Gastrocnemius medialis (tissue), 4 donors: ENCODE measurements around the gene SLC40A1. TPM values are rescaled to one million over a fixed set of nuclear protein-coding genes. Genes with fewer than 3 reads are reported as not detected.

Source experiments
- ATAC-seq, 2 donors: fragments of 150-250 bp; one replicate each; pipeline ENCODE4 v1.9.1; 2016
- DNase-seq, 2 donors: peaks; one replicate each; pipeline ENCODE4 v3.0.0-alpha.2; 2019
- H3K27ac ChIP-seq, 4 donors: fragments of 200-600 bp; sonication (generic); 1 replicate in 1 of 4; 2 replicates in 3 of 4; pipeline ENCODE4 v1.5.1; 2016 to 2018; ENCODE audit warnings: mild to moderate bottlenecking in 2 of 4, moderate library complexity in 1 of 4
- H3K27me3 ChIP-seq, 3 donors: fragments of 200-600 bp; sonication (generic) in 2 of 3; 1 replicate in 1 of 3; 2 replicates in 2 of 3; pipeline versions ENCODE4 v1.5.1 to v1.6.0; 2016 to 2019; ENCODE audit warnings: mild to moderate bottlenecking in 1 of 3, moderate library complexity in 1 of 3
- H3K36me3 ChIP-seq, 2 donors: fragments of 200-600 bp; sonication (generic) in 1 of 2; one replicate each; pipeline ENCODE4 v1.5.1; 2017 to 2018
- H3K4me1 ChIP-seq, 2 donors: fragments of 200-600 bp; sonication (generic) in 1 of 2; one replicate each; pipeline ENCODE4 v1.5.1; 2016 to 2017; ENCODE audit warnings: mild to moderate bottlenecking in 2 of 2
- H3K4me3 ChIP-seq, 4 donors: fragments of 200-600 bp; sonication (generic) in 3 of 4; 1 replicate in 1 of 4; 2 replicates in 3 of 4; pipeline ENCODE4 v1.5.1; 2016 to 2019; ENCODE audit warnings: mild to moderate bottlenecking in 2 of 4
- H3K9me3 ChIP-seq, 3 donors: fragments of 200-600 bp; sonication (generic) in 2 of 3; 1 replicate in 1 of 3; 2 replicates in 2 of 3; pipeline ENCODE4 v1.5.1; 2016 to 2019
- CTCF ChIP-seq, 5 experiments: fragments of 450-650 bp in 3 of 5; fragments of 200-600 bp in 2 of 5; sonication (generic) in 2 of 5; IDR thresholded peaks in 4 of 5; conservative IDR thresholded peaks in 1 of 5; 1 replicate in 4 of 5; 2 replicates in 1 of 5; pipeline ENCODE4 v1.5.1; 2016 to 2019; ENCODE audit warnings: antibody characterized with exemption in 5 of 5, mild to moderate bottlenecking in 3 of 5, moderate library complexity in 3 of 5
- POLR2A ChIP-seq, 2 donors: fragments of 450-650 bp; IDR thresholded peaks; one replicate each; pipeline ENCODE4 v1.6.1; 2017; ENCODE audit warnings: antibody characterized with exemption in 2 of 2, mild to moderate bottlenecking in 2 of 2, moderate library complexity in 2 of 2
- in situ Hi-C, 4 donors: fragments of 200-750 bp; cut with MboI; loops; one replicate each; pipeline versions ENCODE4 v1.15.0 to v1.8.0; 2017; ENCODE audit warnings: low sequenced_read_pairs in 4 of 4
- intact Hi-C: fragments of 100-400 bp; cut with DNase I; formaldehyde crosslinking; loops from one replicate; pipeline ENCODE4 v1.15.1; 2023; ENCODE audit warnings: low total_unique reads
- total RNA-seq, 4 donors: library from RNA; depleted of rRNA; stranded (reverse); fragments of >200 nt; gene quantifications; one replicate each; pipeline versions ENCODE4 v1.1.0 to v1.2.3, GENCODE V29; 2016

SLC40A1 gene
- total RNA-seq, 4 donors from 2014 or later = 24.8 to 81.8 (median 37.4) TPM

GRCh38 chr2:189592353-189592984, 11.9 kb upstream of the SLC40A1 start:
- H3K36me3 ChIP-seq = no peaks in the 10 kb centered on the region
- intact Hi-C loops (no loop called here), in situ Hi-C loops (no loop called here)
- no peaks in the 10 kb centered on the region for H3K9me3 ChIP-seq
- H3K27me3 ChIP-seq = no peaks in the 10 kb centered on the region
- H3K4me3 ChIP-seq = no peak overlapping the region
- TF ChIP-seq POLR2A (IDR thresholded peaks at IDR 0.05) (no peak), CTCF (IDR thresholded peaks at IDR 0.05 in 4 of 5, conservative IDR thresholded peaks at IDR 0.05 in 1 of 5) (no peak)
- no peak overlapping the region for H3K27ac ChIP-seq
- no peak for ATAC-seq
- H3K4me1 ChIP-seq = no peaks in the 10 kb centered on the region
- DNase-seq = no peak

- no peak for ATAC-seq
- in situ Hi-C loops (no loop called here), intact Hi-C loops (no loop called here)
Measured at GRCh38 chr2:189587780-189588179, 7.2 kb upstream of the SLC40A1 start.

GRCh38 chr2:189585226-189585756, 4.7 kb upstream of the SLC40A1 start:
- Histone ChIP-seq H3K27ac (no peak overlapping the region), H3K36me3 (no peaks in the 10 kb centered on the region), H3K9me3 (no peaks in the 10 kb centered on the region), H3K27me3 (no peaks in the 10 kb centered on the region), H3K4me1 (peaks cover 4 to 6% of the 10 kb centered on the region in 2 donors), H3K4me3 (no peak overlapping the region)
- in situ Hi-C loops (no loop called here), intact Hi-C loops (no loop called here)
- ATAC-seq (no peak), DNase-seq (no peak)
- TF ChIP-seq CTCF (IDR thresholded peaks at IDR 0.05 in 4 of 5, conservative IDR thresholded peaks at IDR 0.05 in 1 of 5) = no peak
- TF ChIP-seq POLR2A (IDR thresholded peaks at IDR 0.05) = no peak

More at GRCh38 chr2:189587780-189588179, 7.2 kb upstream of the SLC40A1 start:
- DNase-seq = no peak
- Histone ChIP-seq H3K36me3 (no peaks in the 10 kb centered on the region), H3K27me3 (no peaks in the 10 kb centered on the region), H3K4me1 (no peaks in the 10 kb centered on the region), H3K9me3 (no peaks in the 10 kb centered on the region), H3K27ac (no peak overlapping the region), H3K4me3 (no peak overlapping the region)
- TF ChIP-seq POLR2A (IDR thresholded peaks at IDR 0.05) (no peak), CTCF (IDR thresholded peaks at IDR 0.05 in 4 of 5, conservative IDR thresholded peaks at IDR 0.05 in 1 of 5) (no peak)

- Histone ChIP-seq H3K27ac (no peak overlapping the region), H3K4me1 (peaks cover 4 to 6% of the 10 kb centered on the region in 2 donors), H3K36me3 (no peaks in the 10 kb centered on the region), H3K9me3 (no peaks in the 10 kb centered on the region), H3K4me3 (no peak overlapping the region), H3K27me3 (no peaks in the 10 kb centered on the region)
- in situ Hi-C loops = no loop called here
- TF ChIP-seq POLR2A (IDR thresholded peaks at IDR 0.05) (no peak), CTCF (IDR thresholded peaks at IDR 0.05 in 4 of 5, conservative IDR thresholded peaks at IDR 0.05 in 1 of 5) (no peak)
- DNase-seq = no peak
- no peak for ATAC-seq
- intact Hi-C loops = loop anchor here (5.0 kb wide), 2 partner anchors 117 to 142 kb away; partner anchors contain the start of gene WDR75
Measured at GRCh38 chr2:189584686-189585085, 4.1 kb upstream of the SLC40A1 start.
